NCI-H2196 (cell line): ENCODE data around the gene TAF1.
"Not testable (repeated sequence)": the region's sequence is repeated elsewhere in the genome, so short reads cannot be mapped to it uniquely, and the experiment has no call there.

Source experiments
- DNase-seq: peaks from one replicate; lab custom pipeline; 2025; ENCODE audit not compliant: unreplicated experiment; lab: John Stamatoyannopoulos, UW

TAF1 gene, protein sequence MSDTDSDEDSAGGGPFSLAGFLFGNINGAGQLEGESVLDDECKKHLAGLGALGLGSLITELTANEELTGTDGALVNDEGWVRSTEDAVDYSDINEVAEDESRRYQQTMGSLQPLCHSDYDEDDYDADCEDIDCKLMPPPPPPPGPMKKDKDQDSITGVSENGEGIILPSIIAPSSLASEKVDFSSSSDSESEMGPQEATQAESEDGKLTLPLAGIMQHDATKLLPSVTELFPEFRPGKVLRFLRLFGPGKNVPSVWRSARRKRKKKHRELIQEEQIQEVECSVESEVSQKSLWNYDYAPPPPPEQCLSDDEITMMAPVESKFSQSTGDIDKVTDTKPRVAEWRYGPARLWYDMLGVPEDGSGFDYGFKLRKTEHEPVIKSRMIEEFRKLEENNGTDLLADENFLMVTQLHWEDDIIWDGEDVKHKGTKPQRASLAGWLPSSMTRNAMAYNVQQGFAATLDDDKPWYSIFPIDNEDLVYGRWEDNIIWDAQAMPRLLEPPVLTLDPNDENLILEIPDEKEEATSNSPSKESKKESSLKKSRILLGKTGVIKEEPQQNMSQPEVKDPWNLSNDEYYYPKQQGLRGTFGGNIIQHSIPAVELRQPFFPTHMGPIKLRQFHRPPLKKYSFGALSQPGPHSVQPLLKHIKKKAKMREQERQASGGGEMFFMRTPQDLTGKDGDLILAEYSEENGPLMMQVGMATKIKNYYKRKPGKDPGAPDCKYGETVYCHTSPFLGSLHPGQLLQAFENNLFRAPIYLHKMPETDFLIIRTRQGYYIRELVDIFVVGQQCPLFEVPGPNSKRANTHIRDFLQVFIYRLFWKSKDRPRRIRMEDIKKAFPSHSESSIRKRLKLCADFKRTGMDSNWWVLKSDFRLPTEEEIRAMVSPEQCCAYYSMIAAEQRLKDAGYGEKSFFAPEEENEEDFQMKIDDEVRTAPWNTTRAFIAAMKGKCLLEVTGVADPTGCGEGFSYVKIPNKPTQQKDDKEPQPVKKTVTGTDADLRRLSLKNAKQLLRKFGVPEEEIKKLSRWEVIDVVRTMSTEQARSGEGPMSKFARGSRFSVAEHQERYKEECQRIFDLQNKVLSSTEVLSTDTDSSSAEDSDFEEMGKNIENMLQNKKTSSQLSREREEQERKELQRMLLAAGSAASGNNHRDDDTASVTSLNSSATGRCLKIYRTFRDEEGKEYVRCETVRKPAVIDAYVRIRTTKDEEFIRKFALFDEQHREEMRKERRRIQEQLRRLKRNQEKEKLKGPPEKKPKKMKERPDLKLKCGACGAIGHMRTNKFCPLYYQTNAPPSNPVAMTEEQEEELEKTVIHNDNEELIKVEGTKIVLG (N-terminal part only)

GRCh38 chrX:71365875-71366673 is at the start of gene TAF1:
Gene TAF1, plus strand, starts transcription at chrX:71366357. Its CDS starts 18 bp downstream, at chrX:71366375.
- DNase-seq, result peak; percentile 89

DNA sequence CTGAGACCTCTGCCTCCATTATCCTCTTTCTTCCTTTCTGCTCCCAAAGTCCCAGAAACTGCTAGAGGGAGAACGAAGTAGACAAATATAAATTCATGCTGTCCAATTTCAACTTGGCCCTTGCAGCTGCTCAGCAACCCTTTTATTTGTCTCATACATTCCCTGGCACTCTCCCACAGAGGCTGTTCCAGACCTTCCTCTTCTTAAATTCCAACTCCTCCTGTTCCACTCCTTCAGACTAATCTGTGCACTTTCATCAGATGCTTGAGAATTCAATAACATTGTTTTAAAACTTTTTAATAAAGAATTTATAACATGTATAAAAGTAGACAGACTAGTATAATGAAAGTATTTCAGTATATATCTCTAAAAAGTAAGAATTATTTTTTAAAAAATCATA is 49.2 kb upstream of the TAF1 start:
- not testable (repeated sequence) for DNase-seq

DNA sequence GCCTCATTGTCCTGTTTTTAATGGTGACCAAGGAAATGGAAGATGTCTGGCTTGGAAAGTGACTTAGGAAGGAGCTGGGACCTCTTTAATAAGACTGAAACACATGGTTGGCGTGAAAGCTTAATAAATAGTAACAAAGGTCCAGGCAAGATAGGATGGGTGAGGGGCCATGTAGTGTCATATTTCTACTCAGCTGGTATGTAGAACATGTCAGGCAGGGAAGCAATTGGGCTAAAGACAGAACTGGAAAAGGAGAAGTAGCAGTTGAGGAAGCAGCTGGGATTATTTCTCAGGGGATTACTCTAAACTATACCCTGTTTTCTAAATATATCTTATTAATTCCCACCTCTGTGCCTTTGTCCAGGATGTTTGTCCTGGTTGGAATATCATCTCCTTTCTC is 46.0 kb upstream of the TAF1 start:
- DNase-seq, result no peak

GRCh38 chrX:71321731-71322130 is 44.4 kb upstream of the TAF1 start:
- no peak for DNase-seq

- not testable (repeated sequence) for DNase-seq
Observed at GRCh38 chrX:71324452-71324851, 41.7 kb upstream of the TAF1 start.

- no peak for DNase-seq
Observed at GRCh38 chrX:71326394-71326793, 39.8 kb upstream of the TAF1 start.

DNA sequence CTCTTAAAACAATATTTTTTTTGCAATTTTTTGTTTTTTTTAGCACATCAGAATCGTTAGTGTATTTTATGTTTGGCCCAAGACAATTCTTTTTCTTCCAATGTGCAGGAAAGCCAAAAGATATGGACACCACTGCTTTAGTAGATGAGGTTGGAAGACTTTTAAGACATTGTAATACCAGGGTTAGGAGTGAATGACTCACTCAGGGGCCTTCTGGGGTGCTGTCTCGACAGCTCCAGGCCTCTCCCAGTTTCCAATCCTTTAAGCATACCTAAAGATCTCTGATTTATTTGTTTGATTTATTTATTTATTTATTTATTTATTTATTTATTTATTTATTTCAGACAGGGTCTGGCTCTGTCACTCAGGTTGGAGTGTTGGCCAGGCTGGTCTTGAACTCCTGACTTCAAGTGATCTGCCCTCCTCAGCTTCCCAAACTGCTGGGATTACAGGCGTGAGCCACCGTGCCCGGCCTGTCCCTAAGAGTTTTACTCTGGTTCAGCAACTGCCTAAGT is 16.9 kb upstream of the TAF1 start:
- DNase-seq, result not testable (repeated sequence)

DNA sequence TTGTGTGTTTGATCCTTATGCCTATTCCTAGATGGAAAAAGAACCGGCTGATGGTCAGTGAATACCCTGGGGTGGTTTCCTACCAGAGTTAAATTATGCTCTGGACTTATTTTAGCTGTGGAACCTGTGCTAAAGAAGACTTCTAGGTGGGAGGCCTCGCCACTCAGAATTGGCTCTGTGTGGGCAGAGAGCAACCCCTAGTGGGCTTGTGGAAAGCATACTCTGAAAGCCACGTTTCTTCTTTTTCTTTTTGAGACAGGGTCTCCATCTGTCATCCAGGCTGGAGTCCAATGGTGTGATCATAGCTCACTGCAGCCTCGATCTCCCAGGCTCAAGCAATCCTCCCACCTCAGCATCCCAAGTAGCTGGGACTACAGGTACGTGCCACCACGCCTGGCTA is 16.3 kb upstream of the TAF1 start:
- DNase-seq, result not testable (repeated sequence)

GRCh38 chrX:71352439-71352838 is 13.7 kb upstream of the TAF1 start:
- DNase-seq, result not testable (repeated sequence)

- no peak for DNase-seq
Observed at GRCh38 chrX:71364221-71364620, 1.9 kb upstream of the TAF1 start.

DNA sequence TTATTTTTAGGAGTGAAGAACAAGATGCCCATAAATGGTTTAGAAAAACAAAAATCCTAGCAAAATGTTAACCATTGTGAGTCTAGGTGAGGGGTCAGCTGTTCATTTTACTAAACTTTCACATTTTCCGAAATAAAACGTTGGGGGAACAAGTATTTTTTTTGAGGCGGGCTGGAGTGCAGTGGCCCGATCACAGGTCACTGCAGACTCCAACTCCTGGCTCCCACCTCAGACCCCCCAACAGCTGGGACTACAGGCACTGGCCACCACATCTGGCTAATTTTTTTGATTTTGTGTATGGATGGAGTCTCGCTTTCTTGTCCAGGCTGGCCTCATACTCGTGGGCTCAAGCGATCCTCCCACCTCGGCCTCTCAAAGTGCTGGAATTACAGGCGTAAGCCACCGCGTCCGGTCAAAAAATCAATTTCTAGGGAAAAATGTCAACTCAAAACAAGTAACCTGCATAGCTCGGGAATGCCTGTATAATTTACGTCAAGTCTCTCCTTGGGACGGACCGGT is 742 bp upstream of the TAF1 start:
- no peak for DNase-seq

DNA sequence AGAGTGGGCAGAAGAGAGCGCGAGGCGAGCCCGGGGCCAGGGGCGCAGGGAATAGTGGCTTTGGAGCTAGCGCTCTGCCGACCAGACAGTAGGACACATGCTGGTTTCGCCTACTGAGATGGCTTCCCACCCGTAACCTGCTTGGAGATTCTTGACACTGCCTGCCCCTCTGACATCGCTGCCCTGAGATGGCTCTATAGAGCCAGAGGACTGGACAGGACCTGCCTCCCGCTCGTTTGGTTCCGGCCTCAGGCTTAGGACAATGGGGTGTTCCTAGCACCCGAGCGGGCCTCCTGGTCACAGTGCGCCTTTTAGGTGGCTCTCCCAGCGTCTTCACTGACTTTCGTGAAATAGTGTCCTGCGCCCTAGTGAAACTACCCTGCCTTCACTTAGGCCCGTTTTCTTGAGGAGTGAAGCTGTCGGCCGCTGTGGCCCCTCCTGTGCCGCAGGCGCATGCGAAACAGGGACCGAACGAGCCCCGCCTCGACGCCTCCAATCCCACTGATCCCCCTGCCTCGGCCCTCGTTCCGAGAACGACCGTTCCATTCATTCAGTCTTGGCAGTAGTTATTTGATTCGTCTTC is 608 bp downstream of the TAF1 start:
- DNase-seq, result no peak

DNA sequence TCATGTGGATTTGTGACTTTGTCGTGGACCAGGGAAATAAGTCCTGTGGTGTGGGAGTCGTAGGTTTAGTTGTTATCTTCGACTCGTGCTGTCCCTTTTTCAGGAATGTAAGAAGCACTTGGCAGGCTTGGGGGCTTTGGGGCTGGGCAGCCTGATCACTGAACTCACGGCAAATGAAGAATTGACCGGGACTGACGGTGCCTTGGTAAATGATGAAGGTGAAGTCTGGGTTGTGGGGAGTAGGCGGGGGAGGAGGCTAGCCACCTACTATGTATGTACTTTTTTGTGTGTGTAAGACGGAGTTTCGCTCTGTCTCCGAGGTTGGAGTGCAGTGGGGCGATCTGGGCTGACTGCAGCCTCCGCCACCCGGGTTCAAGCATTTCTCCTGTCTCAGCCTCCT is 1.2 kb downstream of the TAF1 start:
- no peak for DNase-seq

GRCh38 chrX:71372388-71372787 is 6.2 kb downstream of the TAF1 start:
- DNase-seq, result no peak

- no peak for DNase-seq
Observed at GRCh38 chrX:71378732-71379131, 12.6 kb downstream of the TAF1 start.

GRCh38 chrX:71391725-71392124 is 25.6 kb downstream of the TAF1 start:
- DNase-seq, result not testable (repeated sequence)

- no peak for DNase-seq
Observed at GRCh38 chrX:71393919-71394318, 27.8 kb downstream of the TAF1 start.

DNA sequence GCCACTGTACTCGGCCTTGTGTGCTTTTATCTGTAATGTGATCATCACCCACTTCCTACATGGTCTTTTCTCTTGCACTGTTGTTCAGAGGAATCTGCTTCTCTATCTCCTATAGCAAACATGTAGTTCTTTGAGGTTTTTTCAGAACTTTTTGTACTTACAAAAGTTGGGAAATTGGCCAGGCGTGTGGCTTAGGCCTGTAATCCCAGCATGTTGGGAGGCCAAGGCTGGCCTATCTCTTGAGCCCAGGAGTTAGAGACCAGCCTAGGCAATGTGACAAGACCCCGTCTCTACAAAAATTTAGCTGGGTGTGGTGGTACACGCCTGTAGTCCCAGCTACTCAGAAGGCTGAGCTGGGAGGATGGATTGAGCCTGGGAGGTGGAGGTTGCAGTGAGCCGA is 30.4 kb downstream of the TAF1 start:
- DNase-seq, result no peak

DNA sequence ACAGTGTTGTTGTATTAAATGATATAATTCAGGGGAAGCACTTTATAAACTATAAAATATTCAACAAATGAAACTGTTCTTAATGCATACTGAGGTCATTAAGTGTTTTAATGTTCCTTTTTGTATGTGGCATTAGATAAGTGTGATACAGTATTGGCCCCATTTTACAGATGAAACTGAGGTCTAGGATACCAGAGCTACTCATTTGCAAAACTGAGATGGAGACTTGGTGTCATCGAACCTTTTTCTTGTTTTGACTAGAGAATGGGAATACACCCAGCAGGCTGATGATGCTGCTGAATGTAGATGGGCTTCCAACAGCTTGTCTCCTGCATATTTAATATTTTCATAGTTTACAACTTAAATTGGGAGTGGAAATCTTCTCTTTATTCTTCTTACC is 34.6 kb downstream of the TAF1 start:
- DNase-seq, result no peak
